ENCODE data around the gene USP54. TPM values are rescaled to one million over a fixed set of nuclear protein-coding genes. Genes with fewer than 3 reads are reported as not detected.

The USP54 gene
- total RNA-seq, 1 donor from 2014 or later = 13.7 TPM

DNA sequence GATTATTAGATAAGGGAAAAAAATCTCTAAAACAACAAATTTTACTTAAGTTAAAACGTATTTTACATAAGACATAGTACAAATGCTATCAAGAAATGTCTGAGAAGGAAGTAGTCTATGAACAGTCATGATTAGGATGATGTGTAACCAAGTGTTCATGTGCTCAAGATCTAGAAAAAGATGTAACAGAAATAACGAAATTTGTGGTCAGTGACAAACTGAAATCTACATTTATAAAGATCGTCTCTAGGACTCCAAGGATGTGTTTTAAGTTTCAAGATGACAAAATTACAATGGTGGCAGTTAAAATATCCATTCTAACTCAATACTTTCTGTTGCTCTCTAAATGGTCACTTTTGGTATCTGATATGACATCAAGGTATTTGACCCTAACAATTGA, 112.5 kb downstream of the USP54 start:
- H3K4me3 ChIP-seq (ENCODE audit: low read depth, low read length) = no peak overlapping the region
- no peak for DNase-seq (ENCODE audit: low read depth)
- TF ChIP-seq, protein P1, sequence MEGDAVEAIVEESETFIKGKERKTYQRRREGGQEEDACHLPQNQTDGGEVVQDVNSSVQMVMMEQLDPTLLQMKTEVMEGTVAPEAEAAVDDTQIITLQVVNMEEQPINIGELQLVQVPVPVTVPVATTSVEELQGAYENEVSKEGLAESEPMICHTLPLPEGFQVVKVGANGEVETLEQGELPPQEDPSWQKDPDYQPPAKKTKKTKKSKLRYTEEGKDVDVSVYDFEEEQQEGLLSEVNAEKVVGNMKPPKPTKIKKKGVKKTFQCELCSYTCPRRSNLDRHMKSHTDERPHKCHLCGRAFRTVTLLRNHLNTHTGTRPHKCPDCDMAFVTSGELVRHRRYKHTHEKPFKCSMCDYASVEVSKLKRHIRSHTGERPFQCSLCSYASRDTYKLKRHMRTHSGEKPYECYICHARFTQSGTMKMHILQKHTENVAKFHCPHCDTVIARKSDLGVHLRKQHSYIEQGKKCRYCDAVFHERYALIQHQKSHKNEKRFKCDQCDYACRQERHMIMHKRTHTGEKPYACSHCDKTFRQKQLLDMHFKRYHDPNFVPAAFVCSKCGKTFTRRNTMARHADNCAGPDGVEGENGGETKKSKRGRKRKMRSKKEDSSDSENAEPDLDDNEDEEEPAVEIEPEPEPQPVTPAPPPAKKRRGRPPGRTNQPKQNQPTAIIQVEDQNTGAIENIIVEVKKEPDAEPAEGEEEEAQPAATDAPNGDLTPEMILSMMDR (conservative IDR thresholded peaks at IDR 0.05; ENCODE audit: low read depth, low read length) = no peak

DNA sequence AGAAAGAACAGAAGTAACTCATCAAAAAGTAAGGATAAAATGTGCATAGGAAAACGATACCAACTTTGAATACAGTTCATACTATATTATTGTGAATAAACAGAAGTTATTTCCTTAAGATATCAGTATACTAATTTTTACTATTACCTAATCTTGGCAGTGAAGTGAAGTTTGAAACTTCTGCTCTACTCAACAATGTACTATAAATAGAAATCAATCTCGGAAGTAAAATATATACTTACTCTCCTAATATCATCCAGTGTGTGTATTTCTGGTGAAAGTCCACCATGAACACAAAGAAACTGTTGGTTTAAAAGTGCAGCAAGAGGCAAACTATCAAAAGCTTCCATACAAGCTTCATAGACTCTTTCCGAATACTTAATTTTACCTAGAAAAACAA, 119.9 kb downstream of the USP54 start:
- TF ChIP-seq, protein P1 (conservative IDR thresholded peaks at IDR 0.05; ENCODE audit: low read depth, low read length) = no peak
- DNase-seq (ENCODE audit: low read depth) = no peak
- no peak overlapping the region for H3K4me3 ChIP-seq (ENCODE audit: low read depth, low read length)

GRCh38 chr10:73469579-73469978, 121.6 kb downstream of the USP54 start:
- DNase-seq (ENCODE audit: low read depth) = no peak
- H3K4me3 ChIP-seq (ENCODE audit: low read depth, low read length) = no peak overlapping the region
- TF ChIP-seq, protein P1 (conservative IDR thresholded peaks at IDR 0.05; ENCODE audit: low read depth, low read length) = no peak

GRCh38 chr10:73467206-73467605, 123.9 kb downstream of the USP54 start:
- no peak for DNase-seq (ENCODE audit: low read depth)
- H3K4me3 ChIP-seq (ENCODE audit: low read depth, low read length) = no peak overlapping the region
- TF ChIP-seq, protein P1 (conservative IDR thresholded peaks at IDR 0.05; ENCODE audit: low read depth, low read length) = no peak

GRCh38 chr10:73465978-73466726, 125.0 kb downstream of the USP54 start:
- TF ChIP-seq, protein P1 (conservative IDR thresholded peaks at IDR 0.05; ENCODE audit: low read depth, low read length) = no peak
- no peak for DNase-seq (ENCODE audit: low read depth)
- no peak overlapping the region for H3K4me3 ChIP-seq (ENCODE audit: low read depth, low read length)

- no peak overlapping the region for H3K4me3 ChIP-seq (ENCODE audit: low read depth, low read length)
- no peak for DNase-seq (ENCODE audit: low read depth)
- TF ChIP-seq, protein P1 (conservative IDR thresholded peaks at IDR 0.05; ENCODE audit: low read depth, low read length) = no peak
These were observed 130.2 kb downstream of the USP54 start for GRCh38 chr10:73460897-73461296.
